ENCODE measurements around the gene SEMA4A.

GRCh38 chr1:156155756-156156510 is 2.5 kb downstream of the SEMA4A start:
- no peak for TF ChIP-seq CTCF (IDR thresholded peaks at IDR 0.05)
- no peak for TF ChIP-seq POLR2A (IDR thresholded peaks at IDR 0.05)
- TF ChIP-seq POLR2AphosphoS5 (IDR thresholded peaks at IDR 0.05), result no peak
